Neural crest cell (in vitro differentiated cells): Measurements from ENCODE around the gene FMNL2. TPM values are rescaled to one million over a fixed set of nuclear protein-coding genes. Genes with fewer than 3 reads are reported as not detected.

ENCODE experiments used
- DNase-seq: peaks from one replicate; pipeline ENCODE4 v3.0.0; 2021; ENCODE audit warnings: low read depth, mixed read lengths, low spot score
- H3K27ac Mint-ChIP-seq: one replicate; pipeline ENCODE4 v1.8.0; 2021; ENCODE audit warnings: mild to moderate bottlenecking, mixed read lengths; ENCODE audit not compliant: unreplicated experiment
- H3K27me3 Mint-ChIP-seq: 2 replicates; pipeline ENCODE4 v1.8.0; 2021; ENCODE audit warnings: low read depth, mild to moderate bottlenecking, mixed read lengths
- H3K36me3 Mint-ChIP-seq: 2 replicates; pipeline ENCODE4 v1.8.0; 2021; ENCODE audit warnings: low read depth, mild to moderate bottlenecking, mixed read lengths
- H3K4me1 Mint-ChIP-seq: 2 replicates; pipeline ENCODE4 v1.8.0; 2021; ENCODE audit warnings: mixed read lengths
- H3K4me3 Mint-ChIP-seq: one replicate; pipeline ENCODE4 v1.8.0; 2021; ENCODE audit warnings: mild to moderate bottlenecking, mixed read lengths
- H3K9me3 Mint-ChIP-seq: 2 replicates; pipeline ENCODE4 v1.8.0; 2021; ENCODE audit warnings: mixed read lengths
- total RNA-seq: library from RNA; stranded (reverse); gene quantifications from 2 replicates; pipeline ENCODE4 v1.2.1, GENCODE V29; 2021
- TF ChIP-seq, protein P1 (sequence below): fragments of 200-600 bp; sonication (generic); conservative IDR thresholded peaks from 2 replicates; pipeline ENCODE4 v1.5.0; 2021; ENCODE audit warnings: antibody characterized with exemption, mild to moderate bottlenecking

The FMNL2 gene
- total RNA-seq, 1 donor from 2014 or later: 54.9 TPM

DNA sequence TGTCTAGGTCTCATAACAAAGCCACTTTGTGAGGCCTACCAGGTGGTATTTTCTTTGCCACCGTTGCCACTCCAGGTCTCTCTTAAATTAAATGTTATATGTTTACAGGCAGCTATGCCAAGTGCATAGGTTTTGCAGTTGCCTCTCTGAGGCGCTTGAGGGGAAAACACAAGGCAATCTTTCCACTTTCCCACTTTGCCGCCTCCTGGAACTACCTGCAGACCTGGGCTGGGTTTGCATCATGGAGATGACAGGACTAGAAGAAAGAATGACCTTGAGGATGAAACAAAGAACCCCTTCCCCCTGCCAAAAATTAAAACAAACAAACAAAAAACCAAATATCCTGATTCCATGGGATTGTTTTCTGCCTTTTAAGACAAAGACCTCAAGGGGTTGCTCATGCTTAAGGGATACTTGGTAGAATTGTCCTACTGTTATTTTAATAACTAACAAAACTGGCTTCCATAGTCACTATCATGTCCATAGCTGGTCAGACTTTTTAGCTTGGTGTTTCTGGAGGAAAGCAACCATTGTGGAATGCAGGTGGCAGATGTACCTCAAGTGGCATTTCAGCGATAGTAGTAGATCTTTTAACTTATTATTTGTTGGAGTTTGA, 222.4 kb downstream of the FMNL2 start:
- H3K27ac Mint-ChIP-seq: no peak overlapping the region
- TF ChIP-seq, protein P1, sequence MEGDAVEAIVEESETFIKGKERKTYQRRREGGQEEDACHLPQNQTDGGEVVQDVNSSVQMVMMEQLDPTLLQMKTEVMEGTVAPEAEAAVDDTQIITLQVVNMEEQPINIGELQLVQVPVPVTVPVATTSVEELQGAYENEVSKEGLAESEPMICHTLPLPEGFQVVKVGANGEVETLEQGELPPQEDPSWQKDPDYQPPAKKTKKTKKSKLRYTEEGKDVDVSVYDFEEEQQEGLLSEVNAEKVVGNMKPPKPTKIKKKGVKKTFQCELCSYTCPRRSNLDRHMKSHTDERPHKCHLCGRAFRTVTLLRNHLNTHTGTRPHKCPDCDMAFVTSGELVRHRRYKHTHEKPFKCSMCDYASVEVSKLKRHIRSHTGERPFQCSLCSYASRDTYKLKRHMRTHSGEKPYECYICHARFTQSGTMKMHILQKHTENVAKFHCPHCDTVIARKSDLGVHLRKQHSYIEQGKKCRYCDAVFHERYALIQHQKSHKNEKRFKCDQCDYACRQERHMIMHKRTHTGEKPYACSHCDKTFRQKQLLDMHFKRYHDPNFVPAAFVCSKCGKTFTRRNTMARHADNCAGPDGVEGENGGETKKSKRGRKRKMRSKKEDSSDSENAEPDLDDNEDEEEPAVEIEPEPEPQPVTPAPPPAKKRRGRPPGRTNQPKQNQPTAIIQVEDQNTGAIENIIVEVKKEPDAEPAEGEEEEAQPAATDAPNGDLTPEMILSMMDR: no peak
- H3K9me3 Mint-ChIP-seq: no peaks in the 10 kb centered on the region
- no peaks in the 10 kb centered on the region for H3K36me3 Mint-ChIP-seq
- no peaks in the 10 kb centered on the region for H3K27me3 Mint-ChIP-seq
- H3K4me1 Mint-ChIP-seq: peaks cover 21% of the 10 kb centered on the region
- DNase-seq: no peak
- no peak overlapping the region for H3K4me3 Mint-ChIP-seq

GRCh38 chr2:152558158-152558984, 223.4 kb downstream of the FMNL2 start:
- H3K9me3 Mint-ChIP-seq: no peaks in the 10 kb centered on the region
- H3K4me3 Mint-ChIP-seq: no peak overlapping the region
- no peaks in the 10 kb centered on the region for H3K27me3 Mint-ChIP-seq
- peaks cover 18% of the 10 kb centered on the region for H3K4me1 Mint-ChIP-seq
- H3K27ac Mint-ChIP-seq: no peak overlapping the region
- TF ChIP-seq, protein P1: no peak
- DNase-seq: no peak
- no peaks in the 10 kb centered on the region for H3K36me3 Mint-ChIP-seq

DNA sequence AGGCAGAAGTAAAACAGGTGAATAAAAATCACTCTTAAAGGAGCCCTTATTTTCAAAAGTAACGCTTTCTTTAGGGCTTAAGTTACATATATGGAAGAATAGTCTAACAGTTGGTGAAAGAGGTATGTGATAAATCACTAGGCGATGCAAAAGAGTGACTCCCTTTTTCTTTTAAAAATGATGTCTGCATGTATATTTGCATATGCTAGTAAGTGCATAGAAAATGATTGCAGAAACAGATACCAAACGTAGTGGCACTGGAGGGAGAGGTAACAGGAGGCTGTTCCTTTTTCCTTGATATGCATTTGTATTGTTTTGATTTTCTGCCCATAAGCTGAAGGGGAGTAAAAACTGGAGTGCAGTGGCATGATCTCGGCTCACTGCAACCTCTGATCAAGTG, 224.0 kb downstream of the FMNL2 start:
- H3K4me1 Mint-ChIP-seq: peaks cover 18% of the 10 kb centered on the region
- no peaks in the 10 kb centered on the region for H3K36me3 Mint-ChIP-seq
- H3K9me3 Mint-ChIP-seq: no peaks in the 10 kb centered on the region
- TF ChIP-seq, protein P1: no peak
- no peaks in the 10 kb centered on the region for H3K27me3 Mint-ChIP-seq
- H3K4me3 Mint-ChIP-seq: no peak overlapping the region
- no peak for DNase-seq
- H3K27ac Mint-ChIP-seq: no peak overlapping the region

DNA sequence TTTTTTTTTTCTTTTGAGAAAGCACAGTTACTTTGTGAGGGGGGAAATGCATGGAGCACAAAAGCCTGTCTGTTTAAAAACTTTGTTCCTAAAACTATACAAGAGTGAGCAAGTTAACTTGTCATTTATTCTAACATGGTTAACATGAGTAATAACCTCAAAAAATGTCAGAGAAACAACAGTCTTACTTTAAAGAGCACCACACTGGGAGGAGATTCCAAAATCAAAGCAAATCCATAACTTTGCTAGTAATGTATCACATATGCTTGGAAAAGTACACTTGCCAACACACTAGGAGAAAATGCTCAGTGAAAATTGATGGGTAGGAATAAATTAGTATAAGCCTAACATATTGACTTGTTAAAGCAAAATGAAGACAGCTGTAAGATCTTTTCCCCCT, 225.2 kb downstream of the FMNL2 start:
- DNase-seq: no peak
- Mint-ChIP-seq H3K27me3 (no peaks in the 10 kb centered on the region), H3K36me3 (no peaks in the 10 kb centered on the region), H3K9me3 (no peaks in the 10 kb centered on the region), H3K27ac (no peak overlapping the region), H3K4me3 (no peak overlapping the region), H3K4me1 (peaks cover 14% of the 10 kb centered on the region)
- TF ChIP-seq, protein P1: no peak

DNA sequence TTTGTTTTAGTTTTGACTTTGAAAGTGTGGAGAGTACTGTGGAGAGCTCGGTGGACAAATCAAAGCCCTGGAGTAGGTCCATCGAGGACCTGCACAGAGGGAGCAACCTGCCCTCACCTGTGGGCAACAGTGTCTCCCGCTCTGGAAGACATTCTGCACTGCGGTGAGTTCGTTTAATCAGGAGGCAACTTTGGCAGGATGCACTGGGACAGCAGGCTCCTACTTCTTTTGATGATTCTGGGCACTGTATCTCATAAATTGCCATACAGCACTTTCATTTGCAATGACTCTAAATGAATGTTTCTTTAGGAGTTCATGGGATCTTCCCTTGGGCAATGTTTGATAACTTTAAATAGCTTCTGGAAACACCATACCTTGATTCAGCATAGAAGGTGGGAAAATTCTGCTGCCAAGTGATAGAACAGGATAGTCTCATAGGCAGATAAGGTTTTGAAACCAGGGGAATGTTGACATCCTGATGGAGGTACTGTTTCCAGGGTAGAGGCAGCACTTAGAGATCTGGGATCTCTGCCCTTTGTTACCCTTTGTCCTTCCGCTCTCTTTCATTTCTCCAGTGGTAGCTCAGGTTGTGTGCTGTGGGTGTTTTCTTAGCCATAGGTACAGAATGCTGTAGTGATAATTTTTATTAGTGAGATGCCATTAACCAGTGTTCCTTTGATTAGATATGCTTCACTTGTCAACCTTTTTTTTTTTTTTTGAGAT, 226.1 kb downstream of the FMNL2 start:
- no peaks in the 10 kb centered on the region for H3K27me3 Mint-ChIP-seq

More for the DNA sequence above, 226.1 kb downstream of the FMNL2 start:
- peaks cover 11% of the 10 kb centered on the region for H3K4me1 Mint-ChIP-seq
- H3K27ac Mint-ChIP-seq: no peak overlapping the region
- H3K4me3 Mint-ChIP-seq: no peak overlapping the region
- H3K9me3 Mint-ChIP-seq: no peaks in the 10 kb centered on the region
- no peaks in the 10 kb centered on the region for H3K36me3 Mint-ChIP-seq
- TF ChIP-seq, protein P1: no peak
- DNase-seq: no peak
